ENCODE measurements around the gene BIRC3. TPM values are rescaled to one million over a fixed set of nuclear protein-coding genes. Genes with fewer than 3 reads are reported as not detected.

BIRC3 gene
- total RNA-seq, 1 experiment from 2014 or later: 4.7 TPM

DNA sequence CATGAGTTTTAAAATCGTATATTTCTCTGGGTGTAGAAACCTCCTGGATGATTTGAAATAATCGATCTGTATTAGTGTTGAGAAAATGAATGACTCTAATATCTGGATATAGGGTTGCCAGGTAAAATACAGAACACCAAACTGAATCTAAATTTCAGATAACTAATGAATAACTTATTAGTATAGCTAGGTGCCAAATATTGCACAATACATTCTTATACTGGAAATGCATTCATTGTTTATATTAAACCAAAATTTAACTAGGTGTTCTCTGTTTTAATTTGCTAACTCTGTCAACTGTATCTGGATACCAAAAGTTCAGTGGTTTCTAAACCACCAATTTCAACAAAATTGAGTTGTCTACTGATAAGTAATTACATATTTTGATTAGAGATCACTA is 2.5 kb upstream of the BIRC3 start:
- Histone ChIP-seq H3K9me2 (ENCODE audit: insufficient read depth) (no peaks in the 10 kb centered on the region), H4K20me1 (ENCODE audit: insufficient read depth) (no peaks in the 10 kb centered on the region), H3K27me3 (ENCODE audit: insufficient read depth, low read length) (no peaks in the 10 kb centered on the region), H3K79me2 (ENCODE audit: insufficient read depth, low read length) (no peaks in the 10 kb centered on the region), H3K27ac (ENCODE audit: low read depth, low read length) (no peak overlapping the region), H3K4me3 (replicated peaks in 1 of 2; ENCODE audit: low read depth in 1 of 2, low read length in 2 of 2) (no peak overlapping the region), H3K4me1 (ENCODE audit: control insufficient read depth in 1 of 2, insufficient read depth in 2 of 2, low read length in 2 of 2) (peaks cover 7 to 39% of the 10 kb centered on the region in 2 experiments), H3K4me2 (ENCODE audit: low read length) (no peak overlapping the region), H3K36me3 (ENCODE audit: control insufficient read depth in 1 of 2, insufficient read depth in 2 of 2, low read length in 2 of 2) (no peaks in the 10 kb centered on the region), H3K9ac (ENCODE audit: low read length) (no peak overlapping the region), H3K9me3 (ENCODE audit: control insufficient read depth in 1 of 2, insufficient read depth in 1 of 2, low read depth in 1 of 2, low read length in 2 of 2) (no peaks in the 10 kb centered on the region), H2AFZ (ENCODE audit: low read depth, low read length, poor library complexity, severe bottlenecking) (peak overlapping the region; percentile 83)
- ChIA-PET POLR2A (no interaction called here), CTCF (interaction anchor here (3.8 kb wide), 1 partner anchor 20 kb away, joined by 14 read pairs; no protein-coding TSS in a partner anchor), RAD21 (ENCODE audit: low non-redundant PET in 1 of 2, low total read pairs in 2 of 2, uncharacterized antibody in 2 of 2, unreplicated experiment in 2 of 2) (no interaction called here)
- intact Hi-C loops (cut with micrococcal nuclease): no loop called here
- no TSS peak for BruUV-seq (replicated peaks)
- DNase-seq (ENCODE audit: low read depth, low spot score): no peak
- ATAC-seq: no peak
- no peak for TF ChIP-seq EZH2phosphoT487 (IDR thresholded peaks at IDR 0.05; ENCODE audit: borderline replicate concordance)
- TF ChIP-seq JUND (IDR thresholded peaks at IDR 0.05): no peak
- no peak for TF ChIP-seq MAX (IDR thresholded peaks at IDR 0.05)
- TF ChIP-seq, protein P1, sequence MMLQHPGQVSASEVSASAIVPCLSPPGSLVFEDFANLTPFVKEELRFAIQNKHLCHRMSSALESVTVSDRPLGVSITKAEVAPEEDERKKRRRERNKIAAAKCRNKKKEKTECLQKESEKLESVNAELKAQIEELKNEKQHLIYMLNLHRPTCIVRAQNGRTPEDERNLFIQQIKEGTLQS (IDR thresholded peaks at IDR 0.05): no peak
- TF ChIP-seq CTCF (IDR thresholded peaks at IDR 0.05 in 2 of 3, conservative IDR thresholded peaks at IDR 0.05 in 1 of 3; ENCODE audit: borderline replicate concordance in 1 of 3, insufficient read depth in 1 of 3, low read depth in 2 of 3, low read length in 2 of 3): no peak
- TF ChIP-seq ELF1 (IDR thresholded peaks at IDR 0.05; ENCODE audit: borderline replicate concordance, low read depth): no peak
- no peak for TF ChIP-seq EZH2 (IDR thresholded peaks at IDR 0.05)
- no peak for TF ChIP-seq POLR2AphosphoS5 (IDR thresholded peaks at IDR 0.05; ENCODE audit: low read depth, low read length)
- TF ChIP-seq RAD21 (IDR thresholded peaks at IDR 0.05; ENCODE audit: low read depth): no peak
- TF ChIP-seq ZNF274 (IDR thresholded peaks at IDR 0.05; ENCODE audit: low read depth, low read length): no peak
- TF ChIP-seq POLR2A (IDR thresholded peaks at IDR 0.05; ENCODE audit: borderline replicate concordance, extremely low read depth, insufficient read depth, insufficient read length): no peak
- no peak for TF ChIP-seq REST (IDR thresholded peaks at IDR 0.05; ENCODE audit: low read depth)
- no peak for TF ChIP-seq EGR1 (IDR thresholded peaks at IDR 0.05; ENCODE audit: low read depth)
- no peak for TF ChIP-seq SIN3A (IDR thresholded peaks at IDR 0.05; ENCODE audit: low read depth)
